ENCODE measurements around the gene ESRRG.

GRCh38 chr1:216627252-216627651, 96.0 kb downstream of the ESRRG start:
- TF ChIP-seq CTCF (IDR thresholded peaks at IDR 0.05) (no peak), POLR2A (IDR thresholded peaks at IDR 0.05) (no peak)

Data from lower leg skin (tissue), 3 donors.